TTC549 (cell line): ENCODE measurements around the gene NAGK.
A peak's percentile ranks its signal among the peaks of the same experiment; 100 is the strongest.
"Not testable (repeated sequence)": the region's sequence is repeated elsewhere in the genome, so short reads cannot be mapped to it uniquely, and the experiment has no call there.

Source experiments
- FAIRE-seq: peaks from 2 replicates; lab custom pipeline; 2012; peaks lifted over from hg19 to GRCh38; lab: Jason Lieb, UNC

NAGK gene

GRCh38 chr2:71068218-71069035 lies at the start of gene NAGK:
Gene NAGK, plus strand, starts transcription at chr2:71068648. Its CDS starts 36 bp downstream, at chr2:71068684.
- no peak for FAIRE-seq

GRCh38 chr2:71019989-71020388 lies 48.5 kb upstream of the NAGK start:
- not testable (repeated sequence) for FAIRE-seq

GRCh38 chr2:71021394-71021793 lies 47.1 kb upstream of the NAGK start:
- FAIRE-seq, result not testable (repeated sequence)

- FAIRE-seq, result not testable (repeated sequence)
Observed at GRCh38 chr2:71023553-71024243, 44.8 kb upstream of the NAGK start.

GRCh38 chr2:71036296-71036695 lies 32.2 kb upstream of the NAGK start:
- FAIRE-seq, result not testable (repeated sequence)

- peak; percentile 60 for FAIRE-seq
Observed at GRCh38 chr2:71042287-71042686, 26.2 kb upstream of the NAGK start.

- no peak for FAIRE-seq
Observed at GRCh38 chr2:71043531-71044407, 24.7 kb upstream of the NAGK start.

GRCh38 chr2:71045151-71045550 lies 23.3 kb upstream of the NAGK start:
- peak; percentile 92 for FAIRE-seq

- FAIRE-seq, result no peak
Observed at GRCh38 chr2:71045865-71046548, 22.4 kb upstream of the NAGK start.

GRCh38 chr2:71048096-71048495 lies 20.4 kb upstream of the NAGK start:
- FAIRE-seq, result no peak

- not testable (repeated sequence) for FAIRE-seq
Observed at GRCh38 chr2:71049704-71050360, 18.6 kb upstream of the NAGK start.

GRCh38 chr2:71055206-71055740 lies 13.2 kb upstream of the NAGK start:
- not testable (repeated sequence) for FAIRE-seq

- no peak for FAIRE-seq
Observed at GRCh38 chr2:71060211-71060610, 8.2 kb upstream of the NAGK start.

- FAIRE-seq, result no peak
Observed at GRCh38 chr2:71060871-71061270, 7.6 kb upstream of the NAGK start.

GRCh38 chr2:71063216-71063615 lies 5.2 kb upstream of the NAGK start:
- no peak for FAIRE-seq

- FAIRE-seq, result no peak
Observed at GRCh38 chr2:71064110-71064611, 4.3 kb upstream of the NAGK start.

- no peak for FAIRE-seq
Observed at GRCh38 chr2:71064754-71065621, 3.5 kb upstream of the NAGK start.

GRCh38 chr2:71066856-71067255 lies 1.6 kb upstream of the NAGK start:
- FAIRE-seq, result no peak

- FAIRE-seq, result no peak
Observed at GRCh38 chr2:71067567-71068217, 756 bp upstream of the NAGK start.
